NCI-H1417 treated with DMSO at 0.1 percent for 48 hours (cell line): Measurements from ENCODE around the gene MXD4.

Source experiments
- DNase-seq: peaks from one replicate; lab custom pipeline; 2025; lab: John Stamatoyannopoulos, UW

Gene MXD4

DNA sequence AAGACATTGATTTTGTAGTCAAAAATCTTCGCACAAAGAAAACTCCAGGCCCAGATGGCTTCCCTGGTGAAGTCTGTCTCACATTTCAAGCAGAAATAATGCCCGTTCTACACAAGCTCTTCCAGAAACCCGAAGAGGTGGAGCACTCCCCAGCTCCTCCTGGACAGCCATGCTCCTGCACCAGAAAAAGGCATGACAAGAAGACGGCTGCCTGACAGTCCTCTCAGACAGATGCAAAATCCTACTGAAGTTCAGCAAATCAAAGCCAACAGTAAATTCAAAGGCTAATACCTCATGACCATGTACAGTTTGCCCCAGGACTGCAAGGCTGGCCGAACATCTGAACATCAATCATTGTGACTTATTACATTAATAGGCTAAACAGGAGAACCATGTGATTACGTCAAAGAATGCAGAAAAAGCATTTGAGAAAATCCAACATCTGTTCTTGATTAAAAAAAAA is 30.8 kb upstream of the MXD4 start:
- no peak for DNase-seq

DNA sequence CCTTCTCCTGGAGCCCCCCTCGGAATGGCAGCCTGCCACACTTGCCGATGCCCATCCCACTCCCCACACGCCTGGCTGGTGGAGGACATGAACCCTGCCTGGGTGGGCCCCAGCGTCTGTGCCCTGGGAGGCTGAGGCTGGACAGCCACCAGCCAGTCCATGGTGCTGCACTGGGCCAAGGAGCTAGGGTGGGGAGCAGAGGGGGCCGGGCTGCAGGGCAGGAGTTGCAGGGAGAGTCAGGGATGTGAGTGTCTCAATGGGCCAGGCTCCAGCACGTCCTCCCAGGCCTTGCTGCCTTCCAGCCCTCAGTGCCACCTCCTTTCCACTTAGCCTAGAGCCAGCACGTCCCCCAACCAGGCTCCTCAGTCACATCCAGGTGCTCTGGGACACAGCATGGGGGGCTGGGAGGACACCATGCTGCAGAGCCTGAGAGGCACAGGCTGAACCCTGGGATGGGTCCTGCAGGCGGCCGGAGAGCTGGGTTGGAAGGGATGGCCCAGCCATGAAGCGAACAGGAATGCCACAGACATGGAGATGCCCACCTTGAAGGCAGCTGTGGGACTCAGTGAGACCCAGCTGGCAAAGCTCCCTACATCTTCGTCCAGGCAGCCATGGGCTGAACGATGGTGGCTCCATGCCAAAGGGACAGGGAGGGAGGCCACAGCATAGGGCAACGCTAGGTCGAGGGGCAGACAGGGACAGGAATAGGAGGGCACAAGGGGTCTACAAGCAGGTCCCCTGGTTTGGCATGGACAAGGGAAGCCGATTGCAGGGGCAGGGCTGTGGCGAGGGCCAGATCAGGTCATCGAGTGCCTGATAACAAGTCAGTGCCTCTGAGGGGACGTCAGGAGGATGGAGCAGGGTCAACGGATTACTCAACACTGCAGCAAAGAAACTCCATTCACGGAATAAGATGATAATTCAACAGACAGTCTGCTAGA is 30.1 kb upstream of the MXD4 start:
- no peak for DNase-seq

DNA sequence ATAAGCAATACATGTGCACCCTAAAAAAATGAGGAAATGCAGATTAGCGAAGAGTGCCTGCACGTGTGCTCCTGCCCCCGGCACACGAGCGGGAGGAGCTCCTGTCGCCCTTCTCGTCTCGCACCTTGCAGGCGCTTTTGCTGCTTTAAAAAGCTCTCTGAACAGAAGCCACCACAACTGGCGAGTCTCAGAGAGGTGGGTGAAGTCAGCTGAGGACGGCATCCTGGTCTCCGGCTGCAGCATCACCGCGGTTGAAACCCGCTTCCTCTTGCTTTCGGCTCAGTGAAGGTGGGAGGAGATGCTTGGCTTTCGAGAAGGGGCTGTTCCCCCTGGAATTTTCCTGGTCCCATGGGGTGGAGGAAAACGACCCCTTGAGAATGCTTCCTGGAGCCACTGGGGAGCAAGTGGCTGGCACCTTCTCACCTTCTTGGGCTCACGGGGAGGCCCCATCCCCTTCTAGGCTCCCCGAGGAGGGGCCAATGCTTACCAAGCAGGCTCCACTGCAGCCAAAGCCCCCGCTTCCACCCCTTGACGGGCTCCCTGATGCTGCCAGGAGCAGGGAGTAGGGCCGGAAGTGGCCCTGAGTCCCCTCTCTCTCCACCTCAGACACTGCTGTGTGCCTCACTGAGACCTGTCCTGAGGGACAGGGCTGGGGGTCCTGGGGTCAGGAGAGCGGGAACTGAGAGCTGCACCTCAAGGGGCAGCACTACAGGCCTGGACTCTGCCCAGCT is 29.2 kb upstream of the MXD4 start:
- no peak for DNase-seq

DNA sequence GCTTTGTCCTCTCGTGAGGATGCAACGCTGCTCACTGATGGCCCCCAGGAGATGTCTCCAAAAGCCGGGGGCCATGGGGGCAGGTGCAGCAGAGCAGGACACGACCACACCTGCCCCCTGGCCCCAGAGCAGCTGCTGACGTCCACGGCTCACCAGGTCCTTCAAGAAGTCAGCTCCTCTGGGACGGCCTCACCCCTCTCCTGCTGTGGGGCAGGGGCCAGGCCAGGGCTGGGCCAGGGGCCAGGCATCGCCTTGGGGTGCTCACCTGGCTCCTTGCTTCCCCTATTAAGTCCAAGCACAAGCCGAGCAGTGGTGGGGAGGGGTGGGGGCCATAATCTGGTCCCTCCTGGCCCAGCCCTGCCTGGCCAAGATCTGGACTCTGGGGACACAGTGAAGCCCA is 28.6 kb upstream of the MXD4 start:
- DNase-seq, result no peak

DNA sequence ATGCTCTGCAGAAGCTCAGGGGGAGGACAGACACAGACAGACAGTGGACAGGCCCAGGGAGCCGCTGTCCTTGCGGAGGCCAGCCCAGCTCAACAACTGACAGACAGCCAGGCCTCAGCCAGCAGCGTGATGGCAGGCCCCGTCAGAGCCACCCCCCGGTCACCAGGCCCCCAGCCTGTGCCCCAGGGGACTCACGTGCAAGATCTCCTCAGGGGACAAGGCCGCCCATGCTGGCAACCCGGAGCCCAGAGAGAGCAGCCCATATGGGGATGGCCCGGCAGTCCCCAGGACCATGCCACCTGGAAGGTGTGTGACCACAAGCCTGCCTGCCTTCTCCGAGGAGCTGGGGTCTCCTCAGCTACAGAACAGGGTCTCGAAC is 28.0 kb upstream of the MXD4 start:
- DNase-seq, result no peak

DNA sequence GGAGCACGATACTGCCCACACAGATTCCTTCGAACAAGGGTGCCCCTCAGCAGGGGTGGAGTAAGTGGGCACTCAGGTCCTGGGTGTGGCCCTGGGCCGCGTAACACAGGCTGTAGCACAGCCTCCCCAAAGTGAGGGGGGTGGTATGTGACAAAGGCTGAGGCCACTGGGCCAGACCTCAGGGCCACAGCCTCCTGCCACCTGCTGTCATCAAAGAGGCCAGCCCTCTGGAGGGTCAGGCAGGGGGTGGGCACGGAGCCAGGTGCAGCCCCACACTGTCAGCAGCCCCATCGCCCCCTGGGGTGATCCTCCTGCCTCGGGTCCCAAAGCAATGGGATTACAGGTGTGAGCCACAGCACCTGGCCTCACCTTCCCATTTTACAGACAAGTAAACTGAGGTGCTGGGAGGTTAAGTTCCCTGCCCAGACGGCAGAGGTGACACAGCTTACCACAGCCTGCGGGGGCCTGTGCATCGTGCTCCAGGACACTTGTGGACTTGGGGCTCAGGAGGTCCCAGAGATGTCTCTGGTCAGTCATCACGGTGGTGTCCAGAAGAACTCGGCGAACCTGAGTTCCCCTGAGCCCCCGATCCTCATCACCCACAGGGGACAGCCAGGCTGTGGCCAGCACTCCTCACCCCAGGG is 27.5 kb upstream of the MXD4 start:
- DNase-seq, result no peak

DNA sequence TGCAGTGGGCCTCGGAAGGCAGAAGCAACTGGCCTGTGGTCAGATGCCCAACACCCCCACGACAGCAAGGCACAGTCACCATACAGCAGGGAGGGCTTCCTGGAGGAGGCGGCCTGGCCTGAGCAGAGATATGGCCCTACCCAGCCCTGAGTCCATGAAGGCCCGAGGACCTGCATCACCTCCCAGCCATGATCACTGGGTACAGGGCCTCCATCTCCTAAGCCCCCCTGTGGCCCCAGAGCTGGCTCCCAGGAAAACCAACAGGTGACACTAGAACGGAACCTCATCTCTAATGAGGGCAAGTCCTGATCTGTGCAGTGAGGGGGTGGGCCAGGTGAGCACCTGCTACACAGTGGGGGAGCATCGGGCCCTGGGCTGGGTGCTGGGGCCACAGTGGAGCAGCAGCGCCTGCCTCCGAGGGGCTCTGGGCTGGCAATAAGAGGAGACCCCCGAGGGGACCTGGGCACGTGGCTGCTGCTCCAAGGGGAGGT is 26.2 kb upstream of the MXD4 start:
- no peak for DNase-seq

DNA sequence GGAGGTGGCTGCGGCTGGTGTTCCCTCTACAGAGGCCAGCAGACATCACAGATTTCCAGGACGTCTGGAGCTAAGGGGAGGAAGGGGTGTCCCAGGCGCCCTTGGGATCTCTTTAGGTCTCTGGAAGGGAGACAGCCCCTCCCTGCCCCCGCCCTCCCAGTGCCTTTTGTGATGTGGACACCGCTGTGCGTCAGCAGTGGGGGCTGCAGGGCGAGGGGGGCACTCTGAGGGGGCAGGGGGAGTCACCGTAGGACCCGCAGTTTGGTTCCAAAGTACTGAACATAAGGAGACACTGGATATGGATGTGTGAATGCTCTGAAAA is 25.6 kb upstream of the MXD4 start:
- no peak for DNase-seq

DNA sequence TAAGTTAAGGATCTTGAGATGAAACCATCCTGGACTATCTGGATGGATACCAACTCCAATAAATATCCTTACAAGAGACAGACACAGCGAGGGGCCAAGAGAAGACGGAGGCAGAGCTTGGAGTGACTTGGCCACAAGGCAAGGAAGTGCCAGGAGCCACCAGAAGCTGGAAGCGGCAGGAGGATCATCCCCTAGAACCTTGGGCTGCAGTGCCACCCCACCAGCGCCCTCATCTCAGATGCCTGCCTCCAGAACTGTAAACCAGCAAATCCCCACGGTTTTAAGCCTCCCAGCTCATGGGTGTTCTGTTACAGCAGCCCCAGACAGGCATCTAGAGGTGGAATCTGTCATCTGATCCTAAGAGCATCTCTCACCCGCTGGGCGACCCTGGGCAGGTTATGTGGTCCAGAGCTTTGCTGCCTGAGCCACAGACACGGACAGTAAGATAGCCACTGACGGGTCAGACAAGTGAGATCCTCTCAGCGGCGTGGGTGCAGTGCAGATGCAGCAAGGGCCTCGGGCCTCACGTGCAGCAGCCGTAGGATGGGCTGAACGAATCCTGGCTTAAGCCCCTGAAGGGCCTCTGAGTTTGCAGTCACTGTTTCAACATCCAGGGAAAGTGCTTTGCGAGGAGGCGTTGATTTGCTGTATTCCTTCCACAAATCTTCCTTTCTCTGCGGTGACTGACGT is 25.1 kb upstream of the MXD4 start:
- DNase-seq, result no peak

DNA sequence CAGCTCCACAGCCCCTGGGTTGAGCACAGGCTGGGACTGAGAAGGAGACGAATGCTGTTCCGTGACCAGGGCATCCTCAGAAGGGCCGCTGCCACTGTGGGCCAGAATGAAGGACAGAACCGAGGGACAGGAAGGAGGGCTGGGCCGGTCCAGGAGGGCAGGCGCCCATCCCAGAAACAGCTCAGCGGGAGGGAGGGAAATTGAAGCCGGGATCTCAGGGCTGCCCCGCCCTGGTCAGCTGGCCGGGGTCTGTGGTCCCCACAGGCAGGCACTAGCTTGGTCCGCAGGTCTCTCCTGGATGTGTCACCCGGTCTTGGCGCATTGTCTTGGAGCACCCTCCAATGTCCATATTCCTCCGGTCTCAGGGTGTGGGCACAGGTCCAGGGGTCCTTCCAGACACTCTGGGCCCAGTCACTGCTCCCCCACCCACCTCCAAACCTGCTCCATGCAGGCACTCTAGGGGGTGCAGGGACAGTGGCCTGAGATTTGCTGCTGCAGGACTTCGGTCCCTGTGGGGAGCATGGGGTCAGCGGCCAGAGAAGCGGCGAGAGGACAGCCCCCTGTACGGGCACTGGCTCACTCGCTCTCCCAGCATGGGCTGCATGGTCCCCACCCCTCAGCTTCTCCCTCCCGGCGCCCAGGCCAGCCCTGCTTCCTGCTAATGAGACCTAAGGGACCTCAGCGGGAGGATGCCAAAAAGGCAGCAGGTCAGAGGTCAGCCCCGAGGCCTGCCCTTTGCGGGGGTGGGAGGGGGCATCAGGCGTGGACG is 23.9 kb upstream of the MXD4 start:
- DNase-seq, result no peak

DNA sequence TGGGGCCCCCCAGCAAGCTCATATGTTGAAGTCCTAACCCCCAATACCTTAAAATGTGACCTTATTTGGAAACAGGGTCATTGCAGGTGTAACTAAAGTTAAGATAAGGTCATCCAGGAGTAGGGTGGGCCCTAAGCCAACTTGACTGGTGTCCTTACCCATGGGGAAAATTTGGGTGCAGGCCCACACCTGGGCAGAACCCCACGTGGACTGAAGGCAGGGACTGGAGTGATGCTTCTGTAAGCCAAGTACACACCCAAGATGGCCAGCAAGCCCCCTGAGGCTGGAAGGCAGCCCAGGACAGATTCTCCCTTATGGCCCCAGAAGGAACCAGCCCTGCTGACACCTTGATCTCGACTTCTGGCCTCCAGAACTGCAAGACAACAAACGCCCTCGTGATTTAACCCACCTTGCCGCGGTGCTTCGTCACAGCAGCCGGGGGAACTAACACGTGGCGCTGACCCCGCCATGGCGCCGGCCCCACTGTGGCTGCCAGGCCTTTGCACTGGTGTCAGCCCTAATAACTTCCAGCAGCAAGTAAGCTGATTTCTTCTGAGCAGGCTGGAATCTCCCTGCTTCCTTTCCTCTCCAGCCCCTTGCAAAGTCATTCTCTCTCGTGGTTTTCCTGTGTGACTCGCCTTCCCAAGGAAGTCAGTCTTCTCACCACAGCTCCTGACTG is 23.2 kb upstream of the MXD4 start:
- DNase-seq, result no peak

DNA sequence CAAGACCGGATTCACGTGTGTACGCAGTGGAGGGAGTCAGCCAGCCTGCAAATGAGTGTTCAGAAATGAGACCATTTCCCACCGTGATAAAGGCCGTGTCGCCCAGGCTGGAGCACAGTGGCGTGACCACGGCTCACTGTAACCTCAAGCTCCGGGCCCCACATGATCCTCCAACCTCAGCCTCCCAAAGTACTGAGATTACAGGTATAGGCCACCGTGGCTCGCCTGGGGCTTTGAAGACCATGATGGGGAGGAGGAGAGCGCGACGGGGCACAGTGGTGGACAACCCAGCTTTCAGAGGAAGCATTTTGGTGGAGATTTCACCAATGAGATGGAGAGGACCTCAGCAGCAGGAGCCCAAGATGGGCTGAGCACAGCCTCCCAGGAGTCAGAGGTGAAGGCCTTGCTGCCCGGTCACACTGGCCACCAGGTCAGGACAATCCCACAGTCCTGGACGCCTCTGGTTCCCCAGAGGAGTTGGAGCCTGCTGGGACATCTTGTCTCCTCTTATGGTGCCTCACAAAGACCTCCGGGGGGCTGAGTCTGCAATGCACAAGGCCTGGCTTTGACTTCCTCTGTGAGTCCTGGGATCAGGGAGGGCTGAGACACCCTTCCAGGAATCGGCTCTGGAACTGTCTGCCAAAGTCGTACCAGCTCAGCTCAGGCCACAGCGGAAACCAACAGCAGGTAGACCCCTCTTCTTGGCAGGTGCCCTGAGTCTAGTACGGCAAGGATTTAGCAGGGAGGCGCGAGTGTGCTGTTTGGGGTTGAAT is 22.4 kb upstream of the MXD4 start:
- no peak for DNase-seq

DNA sequence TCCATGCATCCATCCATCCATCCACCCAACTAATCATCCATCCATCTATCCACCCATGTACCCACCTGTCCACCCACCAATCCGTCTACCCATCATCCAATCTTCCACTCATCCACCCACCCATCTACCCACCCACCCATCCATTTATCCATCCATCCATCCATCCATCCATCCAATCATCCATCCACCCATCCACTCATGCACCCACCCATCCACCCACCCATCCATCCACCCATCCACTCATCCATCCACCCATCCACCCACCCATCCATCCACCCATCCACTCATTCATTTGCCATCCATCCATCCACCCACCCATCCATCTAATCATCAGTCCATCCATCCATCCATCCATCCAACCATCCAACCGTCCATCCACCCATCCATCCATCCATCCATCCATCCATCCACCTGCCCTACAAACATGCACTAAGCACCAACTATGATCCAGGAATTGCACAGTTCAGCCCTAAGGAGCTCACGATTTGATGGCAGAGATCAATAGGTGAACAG is 21.3 kb upstream of the MXD4 start:
- DNase-seq, result no peak

DNA sequence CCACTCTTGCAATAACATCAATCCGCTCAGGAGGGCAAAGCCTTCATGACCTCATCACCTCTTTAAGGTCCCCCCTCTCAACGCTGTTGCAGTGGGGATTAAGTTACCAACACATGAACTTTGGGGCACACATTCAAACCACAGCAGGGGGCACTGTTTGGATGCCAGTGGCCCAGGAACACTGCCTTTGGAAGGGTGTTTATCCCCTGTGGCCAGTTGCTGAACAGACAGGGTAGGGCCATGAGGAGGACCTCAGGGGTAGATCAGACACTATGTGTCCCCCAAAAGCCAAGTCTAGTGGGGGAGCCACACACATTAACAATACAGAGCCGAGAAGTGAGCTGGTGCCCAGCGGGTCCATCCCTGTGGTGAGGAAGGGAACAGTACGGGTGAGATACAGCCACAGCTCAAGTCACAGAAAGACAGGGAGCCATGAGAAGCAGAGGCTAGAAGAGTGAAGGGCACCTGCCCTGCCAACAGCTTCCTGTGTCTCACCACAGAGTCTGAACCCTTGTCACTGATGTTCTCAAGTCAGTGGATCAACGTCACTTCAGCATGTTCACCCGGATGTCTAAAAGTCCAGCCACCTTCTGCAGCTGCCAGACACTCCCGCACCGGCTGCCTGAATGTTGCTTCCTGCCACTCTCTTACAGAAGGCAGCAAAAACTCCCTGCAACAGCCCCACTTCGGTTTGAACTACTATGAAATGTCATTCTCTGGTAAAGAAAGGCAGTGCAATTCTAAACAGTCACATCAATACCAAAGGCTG is 19.9 kb upstream of the MXD4 start:
- DNase-seq, result no peak

DNA sequence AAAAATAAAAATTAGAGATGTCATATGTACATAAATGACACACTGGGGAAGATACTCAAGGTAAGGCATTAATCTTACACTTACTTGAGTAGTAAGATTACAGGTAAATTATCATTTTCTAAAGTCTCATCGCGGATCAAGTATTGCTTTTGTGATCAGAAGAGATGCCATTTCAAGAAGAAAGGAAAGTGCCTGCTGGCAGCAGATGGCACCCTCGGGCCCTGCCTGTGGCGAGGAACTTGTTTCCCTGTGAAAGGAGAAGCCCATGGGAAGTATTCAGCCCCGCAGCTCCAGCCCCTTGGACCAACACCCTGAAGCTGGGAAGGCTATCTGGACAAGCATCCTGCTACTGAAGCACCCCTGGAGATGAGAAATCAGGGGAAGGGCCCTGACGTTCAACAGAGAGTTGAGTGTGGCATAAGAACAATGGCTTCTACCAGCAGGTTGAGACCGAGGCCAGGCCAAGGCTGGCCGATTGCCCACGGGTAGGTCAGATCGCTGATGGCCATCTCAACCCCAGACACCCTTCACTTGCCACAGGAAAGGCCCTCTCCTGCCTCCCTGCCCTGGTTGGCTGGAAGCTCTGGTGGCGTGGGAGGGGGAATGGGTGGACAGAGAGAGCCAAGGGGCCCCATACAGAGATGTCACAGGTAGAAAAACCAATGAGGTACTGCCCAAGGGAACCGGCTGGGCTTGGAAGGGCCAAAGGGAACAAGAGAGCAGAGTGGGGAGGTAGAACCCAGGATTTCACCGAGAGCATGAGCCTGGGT is 18.8 kb upstream of the MXD4 start:
- DNase-seq, result no peak

DNA sequence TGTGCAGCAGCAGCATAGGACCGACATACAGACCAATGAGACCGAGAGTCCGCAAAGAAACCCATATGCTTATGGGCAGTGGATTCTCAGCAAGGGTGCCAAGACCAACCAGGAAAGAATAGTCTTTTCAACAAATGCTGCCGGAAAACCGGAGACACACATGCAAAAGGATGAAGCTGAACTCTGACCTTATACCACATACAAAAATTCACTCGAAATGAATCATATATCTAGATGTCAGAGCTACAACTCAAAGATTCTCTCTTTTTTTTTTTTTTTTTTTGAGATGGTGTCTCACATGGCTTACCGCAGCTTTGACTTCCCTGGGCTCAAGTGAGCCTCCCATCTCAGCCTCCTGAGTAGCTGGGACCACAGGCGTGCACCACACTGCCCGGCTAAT is 16.0 kb upstream of the MXD4 start:
- no peak for DNase-seq

DNA sequence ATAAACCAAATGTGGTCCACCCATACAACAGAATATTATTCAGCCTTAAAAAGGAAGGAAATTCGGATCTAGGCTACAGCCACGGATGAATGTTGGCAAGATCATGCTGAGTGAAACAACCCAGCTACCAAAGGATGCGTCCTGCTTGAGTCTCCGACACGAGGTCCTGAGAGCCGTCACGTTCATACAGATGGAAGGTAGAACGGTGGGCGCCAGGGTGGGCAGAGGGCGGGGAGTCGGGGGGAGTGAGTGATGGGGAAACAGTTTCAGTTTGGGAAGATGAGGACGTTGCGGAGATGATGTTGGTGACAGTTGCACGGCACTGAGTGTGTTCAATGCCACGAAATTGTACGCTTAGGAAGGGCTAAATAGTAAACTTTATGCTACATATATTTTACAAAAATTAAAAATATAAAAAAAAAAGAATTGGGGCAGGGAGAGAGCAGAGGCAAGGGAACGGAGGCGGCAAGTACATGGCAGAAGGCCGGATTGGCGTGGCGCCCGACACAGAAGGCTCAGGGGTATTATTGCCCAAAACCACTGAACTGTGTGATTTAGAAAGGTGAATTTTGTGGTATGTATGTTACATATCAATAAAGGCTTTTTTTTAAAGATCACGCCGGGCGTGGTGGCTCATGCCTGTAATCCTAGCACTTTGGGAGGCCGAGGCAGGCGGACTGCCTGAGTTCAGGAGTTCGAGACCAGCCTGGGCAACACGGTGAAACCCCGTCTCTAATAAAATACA is 14.8 kb upstream of the MXD4 start:
- DNase-seq, result no peak
